ENCODE data around the gene CCDC18.

Gene CCDC18

DNA sequence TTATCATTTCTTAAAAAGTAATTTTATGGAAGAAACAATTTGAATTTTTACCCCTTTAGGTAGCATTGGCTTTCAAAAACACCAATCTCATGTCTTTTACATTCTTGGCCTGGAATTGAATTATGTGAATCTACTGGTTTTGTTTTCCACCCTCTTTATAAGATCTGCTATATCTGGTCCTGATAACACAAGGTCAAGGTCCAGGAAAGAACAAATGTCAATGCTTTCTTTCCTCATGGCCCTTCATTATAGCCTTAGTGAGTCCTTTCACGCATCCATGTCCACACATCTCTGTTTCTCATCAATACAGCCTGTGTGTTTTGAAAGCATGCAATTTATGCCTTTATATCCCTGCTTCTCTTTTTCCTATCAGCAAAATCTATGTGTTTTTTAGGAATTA lies 141.2 kb downstream of the CCDC18 start:
- no peak for DNase-seq
- Histone ChIP-seq H3K4me3 (ENCODE audit: low read depth, low read length) (no peak overlapping the region), H3K36me3 (no peaks in the 10 kb centered on the region), H3K27me3 (no peaks in the 10 kb centered on the region), H3K9me3 (no peaks in the 10 kb centered on the region), H3K4me1 (no peaks in the 10 kb centered on the region)
- TF ChIP-seq CTCF (IDR thresholded peaks at IDR 0.05; ENCODE audit: low read depth, low read length), result no peak

GRCh38 chr1:93322349-93322748 lies 141.8 kb downstream of the CCDC18 start:
- Histone ChIP-seq H3K4me1 (no peaks in the 10 kb centered on the region), H3K9me3 (no peaks in the 10 kb centered on the region), H3K4me3 (ENCODE audit: low read depth, low read length) (no peak overlapping the region), H3K27me3 (no peaks in the 10 kb centered on the region), H3K36me3 (no peaks in the 10 kb centered on the region)
- DNase-seq, result no peak
- no peak for TF ChIP-seq CTCF (IDR thresholded peaks at IDR 0.05; ENCODE audit: low read depth, low read length)

- no peaks in the 10 kb centered on the region for H3K27me3 ChIP-seq
- DNase-seq, result no peak
- no peaks in the 10 kb centered on the region for H3K4me1 ChIP-seq
- H3K9me3 ChIP-seq, result no peaks in the 10 kb centered on the region
- TF ChIP-seq CTCF (IDR thresholded peaks at IDR 0.05; ENCODE audit: low read depth, low read length), result no peak
- H3K36me3 ChIP-seq, result no peaks in the 10 kb centered on the region
- H3K4me3 ChIP-seq (ENCODE audit: low read depth, low read length), result no peak overlapping the region
These were observed 142.8 kb downstream of the CCDC18 start for GRCh38 chr1:93323185-93323820.

DNA sequence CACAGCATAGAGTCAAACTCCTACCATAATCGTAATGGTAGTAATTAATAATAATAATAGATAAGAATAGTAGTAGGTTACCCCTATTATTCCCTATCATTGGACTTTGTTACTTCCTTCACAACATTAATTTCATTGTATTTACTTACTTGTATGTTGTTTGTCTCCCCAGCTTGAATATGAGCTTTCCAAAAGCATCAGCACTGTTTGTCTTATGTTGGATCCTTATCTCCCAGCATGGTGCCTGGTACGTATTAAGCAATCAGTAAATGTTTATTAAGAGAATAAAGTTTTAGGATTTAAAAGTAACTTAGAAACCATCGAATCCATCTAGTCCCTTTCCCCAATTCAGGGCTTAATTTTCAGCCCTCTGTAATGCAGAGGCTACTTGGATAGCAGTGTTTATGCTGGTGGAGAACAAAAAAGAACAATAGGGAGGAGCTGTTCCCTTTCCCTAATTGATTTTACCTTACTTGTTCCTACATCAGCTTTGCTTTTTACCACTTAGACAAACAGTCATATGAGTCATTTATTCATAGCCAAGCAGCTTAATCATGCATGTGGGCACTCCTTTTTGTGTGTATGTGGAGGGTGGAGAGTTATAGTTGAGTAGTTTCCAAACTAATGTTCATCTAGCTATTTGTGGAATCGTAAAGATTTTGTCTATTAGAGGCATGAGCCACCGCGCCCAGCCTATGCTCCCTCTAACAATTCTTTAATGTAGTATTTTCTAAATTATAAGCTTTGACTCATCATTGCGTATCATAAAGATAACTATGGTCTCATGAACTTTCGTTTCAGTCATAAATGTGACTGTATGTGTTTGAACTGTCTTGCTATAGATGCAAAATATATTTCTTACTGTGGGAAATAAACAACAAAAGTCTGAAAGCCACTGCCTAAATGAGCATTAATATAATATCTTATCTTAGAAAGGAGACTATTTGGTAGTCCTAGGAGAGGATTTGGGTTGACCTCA lies 144.3 kb downstream of the CCDC18 start:
- Histone ChIP-seq H3K4me1 (no peaks in the 10 kb centered on the region), H3K4me3 (ENCODE audit: low read depth, low read length) (no peak overlapping the region), H3K9me3 (no peaks in the 10 kb centered on the region), H3K36me3 (no peaks in the 10 kb centered on the region), H3K27me3 (no peaks in the 10 kb centered on the region)
- DNase-seq, result no peak
- TF ChIP-seq CTCF (IDR thresholded peaks at IDR 0.05; ENCODE audit: low read depth, low read length), result no peak

Data from BE2C (cell line).